Measurements from ENCODE around the gene MESD. TPM values are rescaled to one million over a fixed set of nuclear protein-coding genes. Genes with fewer than 3 reads are reported as not detected.

The MESD gene
- total RNA-seq, 1 donor from 2014 or later = 13.4 TPM

DNA sequence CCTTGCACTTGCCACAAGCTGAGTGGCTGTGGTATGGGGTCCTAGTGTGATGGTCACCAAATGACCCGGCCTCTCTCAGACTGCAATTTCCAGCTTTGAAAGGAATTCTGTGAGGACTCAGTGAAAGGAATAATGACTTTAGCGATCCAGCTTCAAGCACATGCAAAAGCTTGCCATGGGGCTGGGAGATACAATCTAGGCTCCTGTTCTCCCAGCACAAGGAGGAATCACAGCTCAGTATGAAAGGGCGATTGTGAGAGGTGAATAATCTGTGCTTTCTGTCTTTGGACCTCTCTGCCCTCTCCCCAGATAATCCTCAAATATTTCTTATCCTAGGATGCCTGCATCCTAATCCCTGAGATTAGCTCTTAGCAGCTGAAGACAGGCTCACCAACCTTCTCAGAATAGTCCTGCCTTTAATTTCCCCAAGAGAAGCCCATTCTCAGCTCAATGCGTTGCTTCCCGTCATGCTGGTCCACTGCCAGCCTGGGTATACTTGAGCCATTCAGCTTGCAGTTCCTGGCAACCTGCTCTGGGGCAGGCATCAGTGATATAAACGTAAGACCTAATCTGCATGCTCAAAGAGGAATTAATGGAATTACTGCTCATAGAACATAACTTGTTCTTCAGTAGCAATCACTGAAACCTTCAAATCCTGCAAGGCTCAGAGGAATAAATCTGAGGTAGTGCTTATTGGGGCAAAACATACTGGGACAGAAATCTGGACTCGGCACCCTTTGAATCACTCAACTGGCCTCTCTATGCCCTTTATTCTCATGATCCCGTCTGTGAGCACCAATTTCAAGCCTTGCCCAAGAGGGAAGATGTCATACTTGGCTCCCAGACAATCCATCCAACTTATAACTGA is 26.2 kb upstream of the MESD start:
- no peak for DNase-seq (ENCODE audit: low read depth in 2 of 2)

DNA sequence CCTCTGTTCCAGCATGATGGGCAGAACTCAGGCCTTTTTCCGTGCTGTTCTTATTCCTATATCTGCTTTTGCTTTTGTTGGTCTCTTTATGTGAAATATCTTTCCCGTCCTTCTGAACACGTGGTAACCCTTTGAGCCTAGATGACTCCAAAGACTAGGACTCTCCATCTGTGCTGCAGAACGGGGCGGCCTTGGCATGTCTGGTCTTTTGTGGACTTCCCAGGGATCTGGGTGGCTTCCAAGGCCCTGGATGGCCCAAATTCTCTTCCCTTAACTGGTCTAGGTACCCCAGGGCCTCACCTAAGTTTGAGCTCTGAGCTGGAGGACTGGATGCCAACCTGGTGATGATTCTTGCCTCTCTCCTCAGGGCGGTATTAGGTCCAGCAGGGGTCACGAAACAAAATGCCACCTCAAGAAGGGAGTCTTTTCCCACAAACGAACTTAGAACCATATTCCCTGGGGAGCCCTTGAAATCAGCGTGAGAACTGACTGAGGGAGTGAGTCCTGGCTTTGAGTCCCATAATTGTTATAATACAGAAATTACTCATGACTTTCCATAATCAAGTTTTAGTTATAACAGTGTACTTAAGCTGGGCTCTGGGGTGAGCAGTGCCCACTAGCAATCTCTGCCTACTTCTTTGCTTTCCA is 25.0 kb upstream of the MESD start:
- DNase-seq (ENCODE audit: low read depth in 2 of 2) = no peak

DNA sequence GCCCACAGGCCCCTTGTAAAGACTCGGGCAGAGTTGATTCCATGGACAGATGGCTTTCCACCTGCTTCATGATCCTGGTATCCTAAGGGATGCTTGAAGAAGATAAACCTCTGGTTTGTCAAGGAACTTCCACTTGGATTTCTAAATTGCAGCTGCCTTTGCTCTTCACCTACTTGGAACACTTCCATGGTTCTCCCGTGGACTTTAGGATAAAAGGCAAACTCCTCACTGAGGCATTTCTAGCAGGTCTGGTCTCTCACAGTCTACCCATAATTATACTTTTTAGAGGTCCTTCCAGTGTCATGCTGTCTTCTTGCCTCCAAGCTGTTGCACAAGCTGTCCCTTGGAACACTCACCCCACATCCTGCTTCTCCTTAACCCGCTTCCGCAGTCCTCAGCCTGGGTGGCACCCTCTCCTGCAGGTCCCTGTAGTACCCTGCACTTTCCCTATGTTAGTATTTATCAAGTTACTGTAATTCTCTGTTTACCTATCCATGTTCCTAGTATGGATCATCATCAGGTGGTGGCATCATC is 23.8 kb upstream of the MESD start:
- no peak for DNase-seq (ENCODE audit: low read depth in 2 of 2)

GRCh38 chr15:81012588-81012987 is 23.0 kb upstream of the MESD start:
- no peak for DNase-seq (ENCODE audit: low read depth in 2 of 2)

DNA sequence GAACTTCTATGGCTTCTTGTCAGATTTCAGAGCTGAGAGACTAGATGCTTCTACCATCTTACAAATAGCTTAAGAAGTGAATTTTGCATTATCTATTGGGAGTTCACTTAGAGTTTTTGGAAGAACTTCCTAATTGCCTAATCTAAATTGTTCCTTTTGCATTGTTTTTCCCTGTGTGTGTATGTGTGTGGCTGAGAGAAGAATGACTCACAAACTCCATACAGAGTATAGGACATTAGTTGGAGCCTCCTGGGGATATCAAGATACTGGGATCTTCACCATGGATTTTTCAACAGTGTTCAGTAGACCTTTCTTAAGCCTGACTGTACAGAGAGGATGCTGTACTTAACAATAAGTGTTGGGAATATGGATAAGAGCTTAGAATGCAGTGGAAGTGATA is 22.0 kb upstream of the MESD start:
- peak in 1 of 2 donors; percentile 11 for DNase-seq (ENCODE audit: low read depth in 2 of 2)

DNA sequence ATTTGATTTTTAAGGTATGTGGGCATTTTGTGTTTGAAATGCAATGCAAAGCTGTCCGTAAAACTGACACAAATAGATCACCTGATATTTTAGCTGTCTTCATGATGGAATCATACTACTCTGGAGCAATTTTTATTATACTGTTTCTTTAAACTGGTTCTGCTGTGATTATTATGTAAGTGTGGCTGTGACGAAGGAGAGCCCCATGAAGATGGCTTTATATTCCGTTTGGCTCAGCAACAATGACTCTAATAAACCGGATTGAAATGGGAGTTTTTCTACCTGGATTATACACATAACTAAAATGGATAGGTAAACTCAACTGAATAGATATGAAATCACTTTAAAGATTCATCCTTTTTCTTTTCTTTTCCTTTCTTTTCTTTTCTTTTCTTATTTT is 20.5 kb upstream of the MESD start:
- DNase-seq (ENCODE audit: low read depth in 2 of 2) = no peak

- no peak for DNase-seq (ENCODE audit: low read depth in 2 of 2)
Measured at GRCh38 chr15:81008312-81008711, 18.7 kb upstream of the MESD start.

DNA sequence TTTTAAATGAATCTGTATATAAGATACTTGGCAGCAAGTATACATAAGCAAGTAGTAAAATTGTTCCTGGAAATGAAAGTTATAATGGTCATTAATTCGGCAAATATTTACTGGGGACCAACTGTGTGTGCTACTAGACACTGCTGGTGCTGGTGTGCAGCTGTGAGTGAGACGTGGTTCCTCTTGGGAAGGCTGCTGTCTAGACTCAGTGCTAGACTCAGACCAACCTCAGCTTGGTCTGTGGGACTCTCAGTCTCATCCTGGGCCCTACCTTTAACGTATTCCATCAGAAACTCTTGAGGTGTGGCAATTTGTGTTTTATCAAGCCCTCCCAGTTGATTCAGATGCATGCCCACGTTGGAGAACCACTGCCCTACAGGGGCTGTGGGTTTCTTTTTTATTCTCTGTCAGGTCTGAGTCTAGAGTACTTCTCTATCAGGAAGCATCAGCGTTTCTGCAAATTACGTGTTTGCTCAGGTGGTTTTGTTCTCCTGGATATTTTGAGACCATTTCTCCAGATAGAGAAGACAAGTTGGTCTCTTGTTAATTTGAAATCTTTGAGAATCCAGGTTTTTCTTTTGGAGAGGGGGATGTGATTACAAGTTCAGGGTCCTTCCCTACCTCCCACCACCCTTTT is 17.9 kb upstream of the MESD start:
- no peak for DNase-seq (ENCODE audit: low read depth in 2 of 2)

DNA sequence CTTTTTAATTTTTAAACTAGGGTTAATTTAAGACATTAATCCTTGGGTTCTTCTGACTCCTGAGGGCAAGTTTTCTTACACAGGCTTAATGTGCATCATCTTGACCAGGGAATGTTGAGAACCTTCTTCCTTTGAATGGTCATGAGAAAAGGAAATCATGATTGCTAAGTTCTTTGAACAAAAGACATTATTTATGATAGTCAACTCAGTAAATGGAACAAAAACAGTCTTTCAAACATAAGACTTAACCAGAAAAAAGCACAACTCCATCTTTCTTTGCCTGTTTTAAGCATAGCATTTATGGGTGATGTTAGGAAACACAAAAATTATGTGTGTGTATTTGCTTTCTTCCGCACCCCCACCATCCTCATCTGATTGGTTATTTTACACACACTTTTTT is 16.5 kb upstream of the MESD start:
- no peak for DNase-seq (ENCODE audit: low read depth in 2 of 2)

DNA sequence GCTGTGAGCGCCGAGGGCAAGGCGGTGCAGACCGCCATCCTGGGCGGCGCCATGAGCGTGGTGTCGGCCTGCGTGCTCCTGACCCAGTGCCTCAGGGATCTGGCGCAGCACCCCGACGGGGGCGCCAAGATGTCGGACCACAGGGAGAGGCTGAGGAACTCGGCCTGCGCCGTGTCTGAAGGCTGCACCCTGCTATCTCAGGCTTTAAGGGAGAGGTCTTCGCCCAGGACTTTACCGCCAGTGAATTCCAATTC is 13.4 kb upstream of the MESD start:
- no peak for DNase-seq (ENCODE audit: low read depth in 2 of 2)

- peak in 1 of 2 donors; percentile 53 for DNase-seq (ENCODE audit: low read depth in 2 of 2)
Measured at GRCh38 chr15:81002331-81003096, 12.9 kb upstream of the MESD start.

GRCh38 chr15:81002009-81002330 is 12.4 kb upstream of the MESD start:
- DNase-seq (ENCODE audit: low read depth in 2 of 2) = no peak

- DNase-seq (ENCODE audit: low read depth in 2 of 2) = peak in 1 of 2 donors; percentile 67
Measured at GRCh38 chr15:81001152-81002008, 11.8 kb upstream of the MESD start.

DNA sequence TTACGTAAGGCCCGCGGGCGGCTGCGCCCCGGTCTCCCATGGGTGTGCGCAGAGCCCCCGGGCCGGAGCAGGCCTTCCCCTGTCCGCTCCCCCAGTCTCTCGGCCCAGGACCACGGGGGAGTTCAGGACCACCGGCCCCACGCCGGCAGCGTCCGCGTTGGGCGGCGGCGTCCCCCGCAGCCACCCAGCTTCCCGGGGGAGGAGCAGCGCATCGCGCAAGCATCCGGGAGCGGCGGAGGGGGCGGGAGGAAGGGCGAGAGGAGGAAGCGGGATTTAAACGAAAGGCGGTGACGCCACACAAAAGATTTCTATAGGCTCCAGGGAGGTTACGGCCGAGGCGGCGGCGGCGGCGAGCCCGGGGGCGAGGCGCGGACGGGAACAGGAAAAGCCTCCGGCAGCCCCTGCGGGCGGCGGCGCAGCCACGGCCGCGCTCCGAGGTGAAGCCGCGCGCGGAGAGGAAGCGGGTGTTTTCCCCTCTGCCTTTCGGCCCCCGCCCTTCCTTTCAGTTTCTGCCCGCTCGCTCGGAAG is 11.1 kb upstream of the MESD start, which contains the start of gene TLNRD1:
Gene TLNRD1, plus strand, starts transcription at position 300 of the 528 bp plus-strand sequence. CDS start 1,349 bp downstream, outside the sequence.
- DNase-seq (ENCODE audit: low read depth in 2 of 2) = peak; percentile 74 to 96

DNA sequence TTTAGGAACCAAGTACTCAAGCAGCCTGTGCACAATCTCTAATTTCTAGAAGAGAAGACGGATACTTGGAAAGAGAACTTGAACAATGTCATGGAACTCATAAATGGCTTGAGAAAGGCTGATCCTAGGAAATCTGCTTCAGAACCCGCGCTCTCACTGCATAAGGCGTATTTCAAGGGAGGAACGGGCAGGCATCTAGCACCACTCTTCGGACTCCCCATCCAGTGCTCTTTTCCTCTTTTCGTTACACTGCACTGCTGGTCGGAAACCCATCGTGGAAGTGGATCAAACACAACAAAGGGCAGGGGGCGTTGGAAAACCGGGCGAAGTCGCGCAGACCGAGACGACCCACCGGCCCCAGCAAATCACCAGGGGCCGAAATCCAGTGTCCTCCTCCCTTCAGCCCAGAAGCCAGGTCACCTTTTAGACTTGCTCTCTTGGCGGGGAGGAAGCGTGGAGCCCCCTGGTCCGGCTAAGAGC is 10.6 kb upstream of the MESD start:
- no peak for DNase-seq (ENCODE audit: low read depth in 2 of 2)

GRCh38 chr15:80999623-81000036 is 10.0 kb upstream of the MESD start:
- DNase-seq (ENCODE audit: low read depth in 2 of 2) = no peak

DNA sequence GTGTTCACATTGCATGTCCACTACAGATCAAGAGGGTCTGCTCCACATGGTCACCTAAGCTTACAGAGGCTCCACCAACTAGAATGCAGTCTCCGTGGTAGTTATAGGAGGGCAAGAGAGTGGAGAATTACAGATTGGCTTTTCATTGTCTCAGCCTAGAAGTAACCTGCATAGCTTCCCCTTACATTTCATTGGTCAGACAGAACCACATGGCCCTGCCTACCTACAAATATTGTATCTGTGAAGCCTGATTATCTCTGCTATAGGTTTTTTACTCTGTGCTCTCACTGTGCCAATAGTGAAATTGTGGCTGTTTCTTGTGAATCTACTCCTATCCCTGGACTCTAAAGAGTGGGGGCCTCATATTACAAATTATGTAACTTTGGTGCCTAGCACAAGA is 8.6 kb upstream of the MESD start:
- DNase-seq (ENCODE audit: low read depth in 2 of 2) = no peak

GRCh38 chr15:80997692-80998091 is 8.1 kb upstream of the MESD start:
- DNase-seq (ENCODE audit: low read depth in 2 of 2) = no peak

DNA sequence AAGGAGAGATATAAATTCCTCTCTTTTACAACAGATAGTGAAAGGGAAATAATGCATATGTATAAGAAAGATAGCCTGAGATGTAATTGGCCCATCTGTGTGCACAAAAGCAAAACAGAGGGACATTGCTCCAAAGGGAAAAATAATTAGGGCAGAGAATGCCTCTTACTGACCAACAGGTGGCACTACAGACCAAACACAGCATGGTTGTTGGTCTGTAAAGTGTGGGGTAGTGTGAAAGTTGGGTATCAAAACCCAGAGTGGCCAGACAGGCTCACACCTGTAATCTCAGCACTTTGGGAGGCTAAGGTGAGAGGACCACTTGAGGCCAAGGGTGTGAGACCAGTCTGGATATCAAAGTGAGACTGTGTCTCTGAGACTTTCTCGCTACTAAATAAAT is 6.6 kb upstream of the MESD start:
- peak in 1 of 2 donors; percentile 53 for DNase-seq (ENCODE audit: low read depth in 2 of 2)

- DNase-seq (ENCODE audit: low read depth in 2 of 2) = no peak
Measured at GRCh38 chr15:80992441-80992840, 2.8 kb upstream of the MESD start.

Measured in dermis microvascular lymphatic vessel endothelial cell (primary cell).